Activated CD8-positive, alpha-beta memory T cell treated with anti-CD3 and anti-CD28 coated beads, Interleukin-2, amount 50 U/mL, for 24 hours (primary cell): ENCODE results near the gene LAMB4.

Source experiments
- DNase-seq: peaks from one replicate; pipeline ENCODE4 v3.0.0-alpha.2; 2020; ENCODE audit errors: extremely low read depth

LAMB4 gene

GRCh38 chr7:108078691-108079090, 51.5 kb downstream of the LAMB4 start:
- DNase-seq, result no peak

GRCh38 chr7:108078211-108078673, 51.9 kb downstream of the LAMB4 start:
- no peak for DNase-seq

GRCh38 chr7:108077709-108078108, 52.5 kb downstream of the LAMB4 start:
- DNase-seq, result no peak

GRCh38 chr7:108076156-108076555, 54.0 kb downstream of the LAMB4 start:
- DNase-seq, result no peak

GRCh38 chr7:108073305-108074070, 56.7 kb downstream of the LAMB4 start:
- no peak for DNase-seq

- no peak for DNase-seq
Observed at GRCh38 chr7:108072739-108073138, 57.4 kb downstream of the LAMB4 start.

GRCh38 chr7:108072116-108072515, 58.0 kb downstream of the LAMB4 start:
- DNase-seq, result no peak

GRCh38 chr7:108071551-108071950, 58.6 kb downstream of the LAMB4 start:
- no peak for DNase-seq

GRCh38 chr7:108069646-108070045, 60.5 kb downstream of the LAMB4 start:
- DNase-seq, result no peak

GRCh38 chr7:108067844-108068243, 62.3 kb downstream of the LAMB4 start:
- DNase-seq, result no peak

- no peak for DNase-seq
Observed at GRCh38 chr7:108066486-108066885, 63.7 kb downstream of the LAMB4 start.

- no peak for DNase-seq
Observed at GRCh38 chr7:108063520-108063933, 66.6 kb downstream of the LAMB4 start.

- DNase-seq, result no peak
Observed at GRCh38 chr7:108062250-108063014, 67.7 kb downstream of the LAMB4 start.

GRCh38 chr7:108059526-108059925, 70.6 kb downstream of the LAMB4 start:
- no peak for DNase-seq

- no peak for DNase-seq
Observed at GRCh38 chr7:108057951-108058481, 72.1 kb downstream of the LAMB4 start.

- DNase-seq, result no peak
Observed at GRCh38 chr7:108055611-108056021, 74.5 kb downstream of the LAMB4 start.

GRCh38 chr7:108054537-108054936, 75.6 kb downstream of the LAMB4 start:
- DNase-seq, result no peak

GRCh38 chr7:108053250-108053649, 76.9 kb downstream of the LAMB4 start:
- no peak for DNase-seq

- DNase-seq, result no peak
Observed at GRCh38 chr7:108051454-108051853, 78.7 kb downstream of the LAMB4 start.

- no peak for DNase-seq
Observed at GRCh38 chr7:108049962-108050361, 80.2 kb downstream of the LAMB4 start.

- no peak for DNase-seq
Observed at GRCh38 chr7:108048422-108048821, 81.7 kb downstream of the LAMB4 start.

- no peak for DNase-seq
Observed at GRCh38 chr7:108046952-108047506, 83.1 kb downstream of the LAMB4 start.
